Pancreas (tissue), 10 donors: Measurements from ENCODE around the gene TMEM82. TPM values are rescaled to one million over a fixed set of nuclear protein-coding genes. Genes with fewer than 3 reads are reported as not detected.
A peak's percentile ranks its signal among the peaks of the same experiment; 100 is the strongest.

Source experiments
- ATAC-seq, 4 donors: fragments of 200-7000 bp; cut with Tn5 transposase; one replicate each; pipeline versions ENCODE4 v1.8.0 to v1.9.1; 2020; ENCODE audit warnings: mild to moderate bottlenecking in 4 of 4, moderate library complexity in 4 of 4
- DNase-seq, 6 donors: peaks; one replicate each; pipeline ENCODE4 v3.0.0-alpha.2; 2020
- FAIRE-seq: peaks from 2 replicates; lab custom pipeline; 2012; peaks lifted over from hg19 to GRCh38; lab: Jason Lieb, UNC
- H3K27ac ChIP-seq, 4 donors: fragments of 200-600 bp; sonication (generic); 1 replicate in 3 of 4; 2 replicates in 1 of 4; pipeline versions ENCODE4 v1.5.0 to v1.8.0; 2020
- H3K27me3 ChIP-seq, 4 donors: fragments of 200-600 bp; one replicate each; pipeline ENCODE4 v1.8.0; 2021
- H3K36me3 ChIP-seq, 3 donors: fragments of 200-600 bp; sonication (generic) in 1 of 3; one replicate each; pipeline versions ENCODE4 v1.5.0 to v1.8.0; 2020 to 2021
- H3K4me1 ChIP-seq, 3 donors: fragments of 200-600 bp; one replicate each; pipeline ENCODE4 v1.8.0; 2021
- H3K4me3 ChIP-seq, 4 donors: fragments of 200-600 bp; sonication (generic) in 2 of 4; one replicate each; pipeline versions ENCODE4 v1.5.0 to v1.8.0; 2020 to 2021
- H3K9me3 ChIP-seq, 4 donors: fragments of 200-600 bp; one replicate each; pipeline ENCODE4 v1.8.0; 2021
- CTCF ChIP-seq, 4 donors: fragments of 200-600 bp; sonication (generic) in 3 of 4; IDR thresholded peaks; one replicate each; pipeline versions ENCODE4 v1.5.0 to v1.8.0; 2021; ENCODE audit warnings: antibody characterized with exemption in 4 of 4
- WGBS, 2 donors: extraction: QIAGEN DNeasy Blood & Tissue Kit; methylation state at CpG; one replicate each; pipeline ENCODE4 v1.1.7; 2013; 5-methylcytosine and 5-hydroxymethylcytosine counted together
- intact Hi-C, 3 donors: fragments of 100-400 bp; cut with DNase I; formaldehyde crosslinking; loops; one replicate each; pipeline versions ENCODE4 v1.11.1 to v1.14.2; 2022
- polyA plus RNA-seq, 2 donors: library from polyadenylated mRNA; stranded (reverse); fragments of 200-250 nt; gene quantifications; one replicate each; pipeline ENCODE4 v1.2.3, GENCODE V29; 2013
- total RNA-seq, 6 donors: library from RNA; stranded (reverse); fragmentation: NEBNext Ultra II Directional in 4 of 6; extraction: Animal tissue kit (Norgen Biotek cat#: 25700) in 4 of 6; gene quantifications; one replicate each; pipeline versions ENCODE4 v1.2.1 to v1.2.4, GENCODE V29; 2021 to 2023
- donor health status: healthy with polysubstance abuse.
- donor health status: DM: no; HTN: no; CAD: no; lungs with moderate emphysema.
- donor health status: DM: no; HTN: no; CAD: no.
- donor health status: control.
- donor health status: control.
- donor health status: Bipolar disorder and iron deficiency.
- donor health status: DM: yes; HTN: yes; CAD: no.
- donor health status: DM: no; HTN: no; CAD: no.
- donor health status: DM: no; HTN: no; CAD: no.
- donor health status: DM: yes; HTN: yes; CAD: no.

The TMEM82 gene
- total and polyA plus RNA-seq, 8 donors, result not detected

GRCh38 chr1:15726508-15726907 lies 15.8 kb upstream of the TMEM82 start:
- no peak for ATAC-seq
- intact Hi-C loops, result no loop called here
- 96 to 97% methylated on average over 9 of the region's 9 CpGs for WGBS, 2 donors
- Histone ChIP-seq H3K27me3 (no peaks in the 10 kb centered on the region), H3K9me3 (no peaks in the 10 kb centered on the region), H3K27ac (no peak overlapping the region), H3K4me1 (no peaks in the 10 kb centered on the region), H3K36me3 (peaks cover 6 to 42% (median 19%) of the 10 kb centered on the region in 3 donors), H3K4me3 (no peak overlapping the region)
- no peak for DNase-seq
- TF ChIP-seq CTCF (IDR thresholded peaks at IDR 0.05), result no peak
- no peak for FAIRE-seq

GRCh38 chr1:15727021-15727420 lies 15.3 kb upstream of the TMEM82 start:
- no peak overlapping the region for H3K4me3 ChIP-seq
- DNase-seq (no peak), FAIRE-seq (no peak), ATAC-seq (no peak)
- intact Hi-C loops, result no loop called here
- H3K27ac ChIP-seq, result no peak overlapping the region
- H3K27me3 ChIP-seq, result no peaks in the 10 kb centered on the region
- WGBS, 2 donors, result 92 to 94% methylated on average over 21 of the region's 21 CpGs
- H3K9me3 ChIP-seq, result no peaks in the 10 kb centered on the region
- peaks cover 6 to 42% (median 24%) of the 10 kb centered on the region in 3 donors for H3K36me3 ChIP-seq
- no peaks in the 10 kb centered on the region for H3K4me1 ChIP-seq
- no peak for TF ChIP-seq CTCF (IDR thresholded peaks at IDR 0.05)

GRCh38 chr1:15727424-15727823 lies 14.9 kb upstream of the TMEM82 start:
- Histone ChIP-seq H3K27me3 (no peaks in the 10 kb centered on the region), H3K9me3 (no peaks in the 10 kb centered on the region), H3K36me3 (peaks cover 6 to 46% (median 26%) of the 10 kb centered on the region in 3 donors), H3K4me1 (no peaks in the 10 kb centered on the region), H3K4me3 (no peak overlapping the region), H3K27ac (no peak overlapping the region)
- WGBS, 2 donors, result 92 to 93% methylated on average over 13 of the region's 13 CpGs
- FAIRE-seq (no peak), DNase-seq (no peak), ATAC-seq (no peak)
- intact Hi-C loops, result no loop called here
- no peak for TF ChIP-seq CTCF (IDR thresholded peaks at IDR 0.05)

GRCh38 chr1:15727866-15728534 lies 14.3 kb upstream of the TMEM82 start:
- 95 to 96% methylated on average over 23 of the region's 23 CpGs for WGBS, 2 donors
- no peaks in the 10 kb centered on the region for H3K4me1 ChIP-seq
- no peaks in the 10 kb centered on the region for H3K9me3 ChIP-seq
- TF ChIP-seq CTCF (IDR thresholded peaks at IDR 0.05), result no peak
- DNase-seq (no peak), ATAC-seq (no peak), FAIRE-seq (no peak)
- no peak overlapping the region for H3K4me3 ChIP-seq
- intact Hi-C loops, result no loop called here
- peaks cover 6 to 48% (median 26%) of the 10 kb centered on the region in 3 donors for H3K36me3 ChIP-seq
- H3K27ac ChIP-seq, result no peak overlapping the region
- no peaks in the 10 kb centered on the region for H3K27me3 ChIP-seq

- Histone ChIP-seq H3K9me3 (no peaks in the 10 kb centered on the region), H3K4me3 (no peak overlapping the region), H3K27me3 (no peaks in the 10 kb centered on the region), H3K4me1 (no peaks in the 10 kb centered on the region), H3K27ac (no peak overlapping the region), H3K36me3 (peaks cover 6 to 45% (median 34%) of the 10 kb centered on the region in 3 donors)
- DNase-seq (peak in 2 of 6 donors; percentile 54 to 56), FAIRE-seq (no peak), ATAC-seq (peak in 2 of 4 donors; percentile 53 to 72)
- intact Hi-C loops, result no loop called here
- WGBS, 2 donors, result 57 to 71% methylated on average over 22 of the region's 22 CpGs
- no peak for TF ChIP-seq CTCF (IDR thresholded peaks at IDR 0.05)
These were observed 13.2 kb upstream of the TMEM82 start for GRCh38 chr1:15728937-15729657.
